HG03432 (cell line): ENCODE results near the gene PEX11G.

Experiments used
- ATAC-seq: cut with Tn5 transposase; IDR thresholded peaks from one replicate; pipeline ENCODE4 v1.9.1; 2021; ENCODE audit warnings: mild to moderate bottlenecking, moderate library complexity; ENCODE audit not compliant: unreplicated experiment

The PEX11G gene

DNA sequence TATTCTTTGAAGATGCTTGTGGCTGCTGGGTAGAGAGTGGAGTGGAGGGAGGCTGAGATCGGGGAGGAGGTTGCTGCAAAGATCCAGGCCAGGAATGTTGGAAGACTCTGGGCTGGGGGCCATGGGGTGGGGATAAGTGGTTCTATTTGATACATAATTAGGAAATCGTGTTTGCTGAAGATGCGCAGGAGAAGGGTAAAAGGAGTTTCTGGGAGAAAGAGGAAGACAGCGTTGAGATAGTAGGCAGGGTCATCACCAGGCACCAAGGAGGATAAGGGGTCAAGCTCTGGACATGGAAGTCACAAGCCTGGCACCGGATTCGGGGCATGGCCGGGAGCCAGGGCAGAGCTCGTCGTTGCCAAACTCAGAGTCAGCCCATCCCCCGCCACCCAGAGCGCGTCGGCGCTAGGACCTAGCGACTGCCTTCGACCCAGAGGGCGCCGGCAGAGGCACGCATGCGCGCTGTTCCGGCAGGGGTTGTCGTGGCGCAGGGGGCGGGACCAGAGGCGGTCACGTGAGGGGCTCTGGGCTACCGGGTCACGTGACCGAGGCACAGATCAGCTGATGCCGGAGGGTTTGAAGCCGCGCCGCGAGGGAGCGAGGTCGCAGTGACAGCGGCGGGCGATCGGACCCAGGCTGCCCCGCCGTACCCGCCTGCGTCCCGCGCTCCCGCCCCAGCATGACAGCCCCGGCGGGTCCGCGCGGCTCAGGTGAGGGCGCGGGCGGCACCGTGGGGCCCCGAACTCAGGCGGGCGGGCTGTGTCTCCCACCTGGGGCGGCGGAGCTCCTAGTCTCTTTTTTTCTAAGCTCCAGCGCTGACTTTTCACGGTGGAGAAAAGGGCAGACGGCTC is 33.5 kb upstream of the PEX11G start, which contains the start of gene MCOLN1:
TSS of gene MCOLN1 (plus strand) at position 553 of the 851 bp plus-strand sequence. CDS start at position 680, 127 bp downstream.
- ATAC-seq, result peak; percentile 89

DNA sequence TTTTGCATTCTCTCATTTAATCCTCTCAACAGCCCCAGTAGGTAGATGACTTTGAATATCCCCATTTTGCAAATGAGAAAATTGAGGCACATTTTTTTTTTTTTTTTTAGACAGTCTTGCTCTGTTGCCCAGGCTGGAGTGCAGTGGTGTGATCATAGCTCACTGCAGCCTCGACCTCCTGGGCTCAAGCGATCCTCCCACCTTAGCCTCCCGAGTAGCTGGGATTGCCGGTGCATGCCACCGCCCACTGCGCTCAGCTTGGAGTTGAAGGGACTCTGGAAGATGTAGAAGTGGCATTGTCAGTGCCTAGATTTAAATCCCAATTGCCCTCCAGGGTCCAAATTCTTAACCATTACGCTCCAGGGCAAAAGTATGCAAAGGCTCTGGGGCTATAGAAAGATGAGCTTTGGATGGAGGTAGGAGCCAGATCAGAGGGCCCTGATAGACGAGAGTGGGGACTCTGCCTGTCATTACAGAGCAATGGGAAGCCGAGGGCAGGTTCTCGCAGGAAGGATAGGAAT is 32.8 kb upstream of the PEX11G start:
- no peak for ATAC-seq

- no peak for ATAC-seq
Measured at GRCh38 chr19:7520131-7521051, 31.6 kb upstream of the PEX11G start.

GRCh38 chr19:7519361-7520130 is 30.7 kb upstream of the PEX11G start:
- no peak for ATAC-seq

GRCh38 chr19:7516878-7517277 is 28.0 kb upstream of the PEX11G start:
- ATAC-seq, result no peak

DNA sequence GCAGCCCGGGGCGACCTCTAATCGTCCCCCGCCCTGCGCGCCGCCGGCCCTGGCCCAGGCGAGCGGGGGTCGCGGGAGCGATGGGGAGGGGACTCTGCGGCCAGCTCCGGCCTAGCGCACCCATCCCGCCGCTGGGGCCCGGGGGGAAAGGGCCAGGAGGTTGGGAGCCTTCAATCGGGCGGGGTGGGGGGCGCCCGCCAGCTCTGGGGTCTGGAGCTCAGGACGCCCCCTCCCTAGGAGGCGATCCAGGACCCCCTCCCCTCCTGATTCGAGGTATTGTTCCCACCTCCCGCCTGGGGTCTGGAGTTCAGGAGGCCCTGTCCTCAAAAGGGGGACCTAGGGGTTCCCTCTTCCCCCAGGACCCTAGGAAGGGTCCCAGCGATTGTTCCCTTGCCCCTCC is 27.5 kb upstream of the PEX11G start:
- no peak for ATAC-seq

- ATAC-seq, result no peak
Measured at GRCh38 chr19:7515645-7516151, 26.9 kb upstream of the PEX11G start, which contains the start of gene ZNF358. Gene ZNF358, plus strand, starts transcription at chr19:7516103. Its CDS starts 3,140 bp downstream, at chr19:7519243.

DNA sequence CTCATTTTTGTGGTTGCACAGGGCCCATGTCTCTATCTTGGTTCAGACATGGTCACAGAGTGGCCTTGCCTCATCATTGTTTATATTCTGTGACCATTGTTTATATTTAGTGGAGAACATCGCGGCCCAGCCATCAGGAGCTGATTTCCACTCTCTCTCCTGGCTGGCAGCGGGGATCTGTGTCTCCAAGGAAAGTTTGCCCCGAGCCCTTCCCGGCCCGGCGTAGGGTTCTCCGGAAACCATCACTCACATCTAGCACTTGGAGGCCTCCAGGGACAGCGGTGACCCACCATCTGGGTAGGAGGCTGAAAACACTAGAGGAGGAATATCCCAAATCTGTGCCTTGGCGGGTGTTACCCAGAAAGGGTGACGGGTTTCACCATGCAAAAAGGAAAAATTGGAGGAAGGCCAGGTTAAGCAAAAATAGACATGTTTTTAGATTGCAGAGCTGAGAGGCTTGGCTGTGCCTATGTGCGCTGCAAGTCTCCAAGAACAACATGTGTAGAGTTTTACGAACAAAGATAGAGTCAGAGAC is 26.3 kb upstream of the PEX11G start:
- no peak for ATAC-seq

DNA sequence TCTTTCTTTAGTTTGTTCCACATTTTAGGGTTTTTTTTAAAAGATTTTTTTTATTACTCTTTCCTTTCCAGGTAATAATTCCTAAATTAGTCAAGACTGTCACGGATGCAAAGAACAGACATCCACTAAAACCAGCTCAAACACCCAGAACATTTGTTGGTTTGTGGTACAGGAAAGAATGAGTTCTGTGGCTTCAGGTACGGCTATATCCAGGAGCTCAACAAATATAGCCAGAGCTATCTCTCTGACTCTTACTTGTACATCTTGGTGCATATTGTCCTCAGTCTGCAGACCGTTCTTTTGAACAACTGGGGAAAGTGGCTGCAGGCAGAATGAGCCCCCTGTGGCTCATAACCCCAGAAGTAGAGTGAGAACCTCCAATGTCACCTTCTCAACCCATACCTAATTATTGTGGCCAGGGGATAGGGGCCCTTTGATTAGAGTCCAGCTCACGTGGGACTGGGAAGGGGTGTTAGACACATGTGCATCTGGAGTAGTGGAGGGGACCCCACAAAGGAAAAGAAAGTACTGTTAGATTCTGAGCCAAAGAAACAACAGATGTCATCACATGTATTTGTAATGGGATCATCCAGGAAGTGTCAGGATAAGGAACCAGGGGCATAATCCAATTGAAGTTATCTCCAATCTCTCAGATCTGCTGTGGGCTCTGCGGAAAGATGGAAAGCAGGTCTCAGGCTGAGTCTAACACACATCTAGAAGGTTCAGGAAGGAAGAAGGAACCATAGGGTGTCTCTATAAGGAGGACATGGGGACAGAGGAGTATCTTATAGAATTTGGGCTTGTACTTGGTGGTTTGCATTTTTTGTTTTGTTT is 25.2 kb upstream of the PEX11G start:
- ATAC-seq, result no peak

DNA sequence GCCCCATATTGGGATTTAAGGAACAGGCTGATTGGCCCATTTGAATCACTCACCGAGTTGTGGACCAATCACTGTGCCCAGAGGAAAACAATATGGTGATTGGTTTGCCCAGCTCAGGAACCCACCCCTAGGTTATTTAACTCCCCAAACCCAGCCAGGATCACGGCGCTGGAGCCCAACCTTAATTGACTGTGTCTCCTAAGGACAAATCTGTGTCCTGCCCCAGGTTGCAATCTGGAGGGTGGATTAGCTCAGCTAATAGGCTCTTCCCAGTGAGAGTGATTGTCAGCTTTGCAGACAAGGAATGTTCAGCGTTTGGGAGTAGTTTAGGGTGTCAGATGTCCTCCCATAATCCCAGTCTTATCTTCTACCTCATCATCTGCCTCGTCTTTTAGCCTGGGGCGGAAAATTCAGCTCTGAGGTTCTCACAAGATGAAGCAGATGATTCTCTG is 23.6 kb upstream of the PEX11G start:
- ATAC-seq, result no peak

DNA sequence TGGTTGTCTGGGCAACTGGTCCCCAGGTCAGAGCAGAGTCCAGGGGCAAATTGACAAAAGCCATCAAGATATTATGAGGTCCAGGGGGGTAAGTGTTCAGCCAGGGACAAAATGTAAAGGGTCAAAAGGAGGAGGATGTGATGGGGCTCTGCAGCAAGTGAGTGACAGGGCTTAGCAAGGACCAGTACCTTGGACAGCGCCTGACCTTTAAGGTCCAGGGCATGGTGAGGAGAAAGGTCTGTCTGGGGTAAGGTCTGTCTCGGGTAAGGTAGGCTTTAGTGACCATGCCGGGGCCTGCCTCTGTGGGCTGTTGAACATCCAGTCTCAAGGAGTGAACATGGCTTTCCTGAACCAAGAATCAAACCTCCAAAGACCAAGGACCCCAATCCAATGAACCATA is 20.8 kb upstream of the PEX11G start:
- ATAC-seq, result no peak

GRCh38 chr19:7507884-7508283 is 19.0 kb upstream of the PEX11G start:
- no peak for ATAC-seq

DNA sequence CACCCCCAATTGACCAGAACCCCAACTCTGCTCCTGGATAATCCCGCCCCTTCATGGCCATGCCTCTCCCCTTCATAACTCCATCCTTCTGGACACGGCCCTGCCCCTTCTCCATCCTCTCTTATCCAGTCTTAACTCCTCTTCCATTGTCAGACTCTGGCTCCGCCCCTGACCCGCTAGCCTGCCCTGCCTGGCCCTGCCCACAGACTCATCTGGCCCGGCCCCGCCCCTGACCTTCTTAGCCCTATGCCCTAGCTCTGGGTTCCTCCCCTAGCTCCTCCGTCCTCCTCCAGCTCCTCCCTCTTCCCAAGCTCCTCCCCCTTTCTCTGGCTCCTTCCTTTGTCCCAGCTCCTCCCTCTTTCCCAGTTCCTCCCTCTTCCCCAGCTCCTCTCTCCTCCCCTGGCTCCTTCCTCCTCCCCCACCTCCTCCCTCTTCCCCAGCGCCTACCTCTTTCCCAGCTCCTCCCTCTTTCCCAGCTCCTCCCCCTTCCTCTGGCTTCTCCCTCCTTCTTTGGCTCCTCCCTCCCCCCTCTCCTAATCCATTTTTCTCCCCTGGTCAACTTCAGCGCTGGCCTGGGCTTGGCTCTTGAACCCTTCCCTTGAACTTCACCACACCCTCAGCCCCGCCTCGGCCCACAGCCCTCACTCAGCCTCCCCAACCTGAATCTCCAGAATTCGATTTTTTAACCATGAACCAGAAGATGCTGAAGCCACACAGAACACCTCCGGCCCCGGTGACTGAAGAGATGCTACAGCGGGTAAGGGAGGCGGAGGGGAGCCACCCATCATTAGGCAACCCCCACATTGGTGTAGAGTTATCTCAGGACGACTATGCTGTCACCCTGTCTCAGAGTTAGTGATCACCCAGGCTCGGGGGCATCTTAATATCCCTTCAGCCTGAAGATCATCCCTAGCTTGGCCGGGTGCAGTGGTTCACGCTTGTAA is 17.8 kb upstream of the PEX11G start:
- ATAC-seq, result no peak

DNA sequence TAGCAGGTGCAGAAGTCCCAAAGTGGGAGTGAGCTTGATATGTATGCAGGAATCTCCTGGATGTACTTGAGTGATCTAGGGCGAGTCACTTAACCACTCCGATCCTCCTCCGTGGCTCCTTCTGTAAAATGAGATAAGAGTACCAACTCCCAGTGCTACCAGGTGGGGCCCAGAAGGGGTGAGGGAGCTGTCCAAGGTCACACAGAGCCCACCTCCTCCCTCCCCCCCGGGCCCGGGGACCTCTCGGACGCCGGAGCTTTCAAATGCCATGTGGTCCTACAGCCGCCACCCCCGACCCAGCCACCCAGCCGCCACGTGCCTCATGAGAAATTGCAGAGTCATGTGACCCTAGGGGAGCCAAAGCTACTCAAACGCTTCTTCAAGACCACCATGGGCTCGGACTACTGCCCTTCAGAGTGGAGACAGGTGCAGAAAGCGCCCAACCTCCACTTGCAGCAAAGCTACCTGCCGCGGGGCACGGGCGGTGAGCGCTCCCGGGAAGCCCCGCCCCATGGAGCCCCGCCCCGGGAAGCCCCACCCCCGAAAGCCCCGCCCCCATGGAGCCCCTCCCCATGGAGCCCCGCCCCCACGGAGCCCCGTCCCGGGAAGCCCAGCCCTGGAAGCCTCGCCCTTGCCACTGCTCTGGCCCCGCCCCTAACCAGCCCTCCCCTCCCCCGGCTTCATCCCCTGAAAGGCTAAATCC is 17.0 kb upstream of the PEX11G start:
- ATAC-seq, result no peak

GRCh38 chr19:7505288-7505681 is 16.4 kb upstream of the PEX11G start:
- ATAC-seq, result no peak

GRCh38 chr19:7504684-7505083 is 15.8 kb upstream of the PEX11G start:
- ATAC-seq, result no peak

DNA sequence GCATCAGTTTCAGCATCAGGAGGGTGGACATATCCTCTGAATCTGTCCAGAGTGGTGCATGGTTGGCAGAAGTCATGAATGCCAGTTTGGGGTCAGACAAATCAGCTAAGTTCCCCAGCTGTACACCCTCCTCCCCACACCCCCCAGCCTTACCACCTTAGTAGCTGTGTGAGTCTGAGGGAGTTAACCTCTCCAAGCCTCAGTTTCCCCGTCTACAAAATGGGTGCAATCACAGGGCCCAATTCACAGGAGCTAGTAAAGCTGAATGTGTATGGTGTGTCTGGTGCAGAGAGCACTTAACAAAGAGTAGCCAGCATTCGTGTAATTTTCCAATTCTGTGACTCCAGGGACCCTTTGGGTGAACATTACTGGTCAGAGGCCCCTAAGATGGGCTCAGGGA is 13.7 kb upstream of the PEX11G start:
- ATAC-seq, result no peak
